ENCODE data around the gene PBXIP1.

Gene PBXIP1

GRCh38 chr1:154970631-154971340 is 14.9 kb upstream of the PBXIP1 start, which contains the start of gene SHC1:
Gene SHC1, minus strand, starts transcription at chr1:154970747. Its CDS starts 221 bp downstream, at chr1:154970526.
- peak within 1 kb of the TSS; percentile 39 for H3K4me3 ChIP-seq (replicated peaks; ENCODE audit: low read depth, low read length)
- DNase-seq (ENCODE audit: extremely low read depth, insufficient read length): no peak
- TF ChIP-seq CTCF (IDR thresholded peaks at IDR 0.05; ENCODE audit: insufficient read depth, low read length, poor library complexity, severe bottlenecking): no peak
- no peaks in the 10 kb centered on the region for H3K27me3 ChIP-seq (replicated peaks; ENCODE audit: control insufficient read depth, insufficient read depth, low read length)
- peaks cover 25% of the 10 kb centered on the region for H3K36me3 ChIP-seq (ENCODE audit: control insufficient read depth, insufficient read depth, low read length)

- Histone ChIP-seq H3K36me3 (ENCODE audit: control insufficient read depth, insufficient read depth, low read length) (peaks cover 31% of the 10 kb centered on the region), H3K4me3 (replicated peaks; ENCODE audit: low read depth, low read length) (peak overlapping the region; percentile 39), H3K27me3 (replicated peaks; ENCODE audit: control insufficient read depth, insufficient read depth, low read length) (no peaks in the 10 kb centered on the region)
- no peak for DNase-seq (ENCODE audit: extremely low read depth, insufficient read length)
- no peak for TF ChIP-seq CTCF (IDR thresholded peaks at IDR 0.05; ENCODE audit: insufficient read depth, low read length, poor library complexity, severe bottlenecking)
Observed at GRCh38 chr1:154969860-154970452, 14.1 kb upstream of the PBXIP1 start.

- Histone ChIP-seq H3K36me3 (ENCODE audit: control insufficient read depth, insufficient read depth, low read length) (peaks cover 34% of the 10 kb centered on the region), H3K27me3 (replicated peaks; ENCODE audit: control insufficient read depth, insufficient read depth, low read length) (no peaks in the 10 kb centered on the region), H3K4me3 (replicated peaks; ENCODE audit: low read depth, low read length) (peak overlapping the region; percentile 32)
- TF ChIP-seq CTCF (IDR thresholded peaks at IDR 0.05; ENCODE audit: insufficient read depth, low read length, poor library complexity, severe bottlenecking): no peak
- no peak for DNase-seq (ENCODE audit: extremely low read depth, insufficient read length)
Observed at GRCh38 chr1:154969246-154969645, 13.3 kb upstream of the PBXIP1 start.

- no peak for DNase-seq (ENCODE audit: extremely low read depth, insufficient read length)
- peaks cover 36% of the 10 kb centered on the region for H3K36me3 ChIP-seq (ENCODE audit: control insufficient read depth, insufficient read depth, low read length)
- H3K27me3 ChIP-seq (replicated peaks; ENCODE audit: control insufficient read depth, insufficient read depth, low read length): no peaks in the 10 kb centered on the region
- H3K4me3 ChIP-seq (replicated peaks; ENCODE audit: low read depth, low read length): no peak overlapping the region; the same call in 1 of the 2 replicates
- TF ChIP-seq CTCF (IDR thresholded peaks at IDR 0.05; ENCODE audit: insufficient read depth, low read length, poor library complexity, severe bottlenecking): no peak
Observed at GRCh38 chr1:154968731-154969130, 12.8 kb upstream of the PBXIP1 start.

GRCh38 chr1:154967331-154967950 is 11.5 kb upstream of the PBXIP1 start:
- no peak for TF ChIP-seq CTCF (IDR thresholded peaks at IDR 0.05; ENCODE audit: insufficient read depth, low read length, poor library complexity, severe bottlenecking)
- DNase-seq (ENCODE audit: extremely low read depth, insufficient read length): no peak
- Histone ChIP-seq H3K36me3 (ENCODE audit: control insufficient read depth, insufficient read depth, low read length) (peaks cover 41% of the 10 kb centered on the region), H3K4me3 (replicated peaks; ENCODE audit: low read depth, low read length) (no peak overlapping the region), H3K27me3 (replicated peaks; ENCODE audit: control insufficient read depth, insufficient read depth, low read length) (no peaks in the 10 kb centered on the region)
